Hypothalamus (tissue), 51 donors: ENCODE results near the gene NUTM2B.
"Not testable (repeated sequence)": the region's sequence is repeated elsewhere in the genome, so short reads cannot be mapped to it uniquely, and the experiment has no call there.

Experiments used
- DNase-seq, 51 donors: peaks; one replicate each; lab custom pipeline; 2025; lab: John Stamatoyannopoulos, UW

The NUTM2B gene, protein sequence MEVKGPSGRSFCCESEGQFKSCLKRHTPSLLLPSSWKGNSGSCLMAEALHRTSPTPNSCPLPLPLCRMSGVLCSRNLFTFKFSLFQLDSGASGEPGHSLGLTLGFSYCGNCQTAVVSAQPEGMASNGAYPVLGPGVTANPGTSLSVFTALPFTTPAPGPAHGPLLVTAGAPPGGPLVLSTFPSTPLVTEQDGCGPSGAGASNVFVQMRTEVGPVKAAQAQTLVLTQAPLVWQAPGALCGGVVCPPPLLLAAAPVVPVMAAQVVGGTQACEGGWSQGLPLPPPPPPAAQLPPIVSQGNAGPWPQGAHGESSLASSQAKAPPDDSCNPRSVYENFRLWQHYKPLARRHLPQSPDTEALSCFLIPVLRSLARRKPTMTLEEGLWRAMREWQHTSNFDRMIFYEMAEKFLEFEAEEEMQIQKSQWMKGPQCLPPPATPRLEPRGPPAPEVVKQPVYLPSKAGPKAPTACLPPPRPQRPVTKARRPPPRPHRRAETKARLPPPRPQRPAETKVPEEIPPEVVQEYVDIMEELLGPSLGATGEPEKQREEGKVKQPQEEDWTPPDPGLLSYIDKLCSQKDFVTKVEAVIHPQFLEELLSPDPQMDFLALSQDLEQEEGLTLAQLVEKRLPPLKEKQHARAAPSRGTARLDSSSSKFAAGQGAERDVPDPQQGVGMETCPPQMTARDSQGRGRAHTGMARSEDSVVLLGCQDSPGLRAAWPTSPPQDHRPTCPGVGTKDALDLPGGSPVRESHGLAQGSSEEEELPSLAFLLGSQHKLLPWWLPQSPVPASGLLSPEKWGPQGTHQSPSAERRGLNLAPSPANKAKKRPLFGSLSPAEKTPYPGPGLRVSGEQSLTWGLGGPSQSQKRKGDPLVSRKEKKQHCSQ

DNA sequence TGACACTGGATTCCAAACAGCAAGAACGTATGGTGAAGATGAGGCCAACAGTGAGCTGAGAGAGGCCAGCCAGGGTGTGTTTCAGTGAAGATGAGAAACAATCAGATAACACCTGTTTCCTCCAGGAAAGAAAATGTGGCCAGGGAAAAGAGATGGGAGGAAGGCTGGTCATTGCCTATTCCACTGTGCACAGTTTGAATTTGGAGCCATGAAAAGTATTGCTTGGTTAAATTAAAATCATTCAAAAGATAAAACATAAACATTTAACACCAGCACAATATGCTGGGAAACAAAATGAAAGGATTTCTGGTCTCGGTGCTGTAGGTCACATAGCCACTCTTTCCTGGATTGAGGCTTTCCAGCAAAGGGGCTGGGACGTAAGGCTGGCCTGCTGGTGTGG lies at the start of gene NUTM2B:
Gene NUTM2B (plus strand): TSS at position 301 of the 400 bp plus-strand sequence. CDS start 383 bp downstream, outside the sequence.
- DNase-seq: not testable (repeated sequence)

DNA sequence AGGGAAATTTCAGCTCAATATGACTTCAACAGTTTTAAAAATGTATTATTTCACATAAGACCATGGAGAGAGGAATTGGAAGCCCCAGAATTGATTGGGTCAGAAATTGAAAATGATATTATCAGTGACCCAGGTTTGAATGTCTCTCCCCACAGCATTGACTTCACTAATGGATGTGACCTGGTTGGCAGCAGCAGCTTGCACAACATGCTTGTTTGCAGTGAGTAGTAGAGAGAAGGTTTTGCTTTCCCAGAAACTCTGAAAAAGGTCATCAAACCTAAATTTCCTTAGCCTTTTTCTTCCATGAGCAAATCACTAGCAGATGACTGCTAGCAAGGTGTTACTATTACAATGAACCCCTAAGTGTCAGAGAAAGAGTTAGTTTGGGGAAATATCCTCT lies 39.7 kb upstream of the NUTM2B start:
- not testable (repeated sequence) for DNase-seq

DNA sequence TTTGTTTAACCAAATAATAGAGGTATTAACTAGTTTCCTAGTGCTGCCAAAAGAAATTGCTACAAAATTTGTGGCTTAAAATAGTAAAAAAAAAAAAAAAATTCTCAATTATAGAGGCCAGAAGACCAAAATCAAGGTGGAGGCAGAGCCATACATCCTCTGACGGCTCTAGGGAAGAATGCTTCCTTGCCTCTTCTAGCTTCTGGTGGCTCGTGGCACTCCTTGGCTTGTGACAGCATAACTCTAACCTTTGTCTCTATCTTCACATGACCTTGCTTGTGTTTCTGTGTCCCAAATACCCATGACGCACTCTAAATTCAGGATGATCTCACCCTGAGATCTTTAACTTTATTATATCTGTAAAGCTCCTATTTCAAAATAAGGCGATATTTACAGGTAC lies 38.3 kb upstream of the NUTM2B start:
- DNase-seq: not testable (repeated sequence)

DNA sequence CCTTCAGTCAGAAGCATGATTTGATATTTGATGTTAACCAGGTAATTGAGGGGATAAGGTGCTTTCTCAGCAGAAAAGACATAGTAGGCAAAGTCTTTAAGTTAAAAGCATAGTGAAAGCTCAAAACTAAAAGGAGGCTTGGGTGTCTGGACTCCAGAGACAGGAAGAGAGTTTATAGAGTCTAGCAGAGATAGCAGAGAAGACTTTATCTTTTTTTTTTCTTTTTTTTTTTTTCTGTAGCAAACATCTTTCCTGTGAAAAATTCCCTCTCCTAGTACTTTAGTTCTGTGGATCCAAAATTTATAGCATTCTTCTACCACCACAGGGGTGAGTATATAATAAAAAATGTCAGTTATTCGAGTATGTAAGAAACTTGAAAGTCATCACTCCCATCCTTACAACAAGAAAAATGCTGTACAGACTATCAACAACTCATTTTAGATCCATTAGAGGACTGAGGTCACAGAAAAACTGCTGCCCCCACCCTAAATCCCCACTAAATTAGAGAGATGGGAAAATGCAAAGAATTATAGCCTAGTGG lies 33.7 kb upstream of the NUTM2B start:
- not testable (repeated sequence) for DNase-seq

DNA sequence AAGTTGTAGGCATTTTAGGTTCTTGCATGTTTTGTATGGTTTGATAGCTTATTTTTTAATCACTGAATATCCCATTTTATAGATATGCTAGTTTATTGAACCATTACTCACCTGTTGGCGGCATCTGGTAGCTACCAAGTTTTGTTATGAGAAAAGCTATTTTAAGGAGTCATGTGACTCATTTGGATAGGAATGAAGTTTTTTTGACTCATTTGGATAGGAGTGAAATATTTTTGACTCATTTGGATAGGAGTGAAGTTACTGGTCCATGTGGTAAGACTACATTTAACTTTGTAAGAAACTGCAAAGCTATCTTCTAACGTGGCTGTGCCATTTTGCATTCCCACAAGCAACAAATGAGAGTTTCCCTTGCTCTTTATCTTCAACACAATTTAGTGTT lies 28.1 kb upstream of the NUTM2B start:
- not testable (repeated sequence) for DNase-seq

DNA sequence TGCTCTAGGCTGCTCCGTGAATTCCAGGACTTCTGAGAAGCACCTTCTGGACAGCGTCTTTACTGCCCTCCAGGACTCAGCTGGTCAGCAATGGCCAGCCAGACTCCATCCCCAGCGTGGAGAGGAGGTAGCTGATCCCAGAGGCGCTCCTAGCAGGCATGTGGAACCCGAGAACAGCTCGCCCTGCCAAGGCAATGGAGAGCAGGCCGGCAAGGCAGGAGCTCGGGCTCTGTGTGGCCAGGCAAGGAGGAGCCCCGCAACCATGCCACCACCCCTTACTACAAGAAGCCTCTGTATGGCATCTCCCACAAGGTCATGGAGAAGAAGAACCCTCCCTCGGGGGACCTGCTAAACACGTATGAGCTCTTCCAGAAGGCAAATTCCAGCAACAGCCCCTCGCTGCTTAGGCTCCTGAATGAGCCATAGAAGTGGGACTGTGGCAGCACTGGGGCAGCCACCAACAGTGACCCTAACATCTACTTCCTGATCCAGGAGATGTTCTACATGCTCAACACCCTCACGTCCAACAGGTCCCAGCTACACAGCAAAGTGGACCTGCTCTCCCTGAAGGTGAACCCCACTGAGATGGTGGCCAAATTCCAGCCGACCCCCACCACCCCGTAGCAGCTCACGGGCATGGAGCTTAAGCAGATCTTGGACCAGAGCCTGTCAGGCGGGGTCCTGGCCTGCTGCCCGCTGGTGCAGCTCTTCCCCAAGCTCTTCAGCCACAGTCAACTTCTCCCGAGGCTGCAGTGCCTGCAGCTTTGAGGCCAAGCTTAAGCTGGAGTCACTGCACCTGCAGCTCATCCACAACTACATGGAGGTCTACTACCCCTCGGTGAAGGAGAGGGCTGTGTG lies 19.8 kb upstream of the NUTM2B start:
- DNase-seq: not testable (repeated sequence)

DNA sequence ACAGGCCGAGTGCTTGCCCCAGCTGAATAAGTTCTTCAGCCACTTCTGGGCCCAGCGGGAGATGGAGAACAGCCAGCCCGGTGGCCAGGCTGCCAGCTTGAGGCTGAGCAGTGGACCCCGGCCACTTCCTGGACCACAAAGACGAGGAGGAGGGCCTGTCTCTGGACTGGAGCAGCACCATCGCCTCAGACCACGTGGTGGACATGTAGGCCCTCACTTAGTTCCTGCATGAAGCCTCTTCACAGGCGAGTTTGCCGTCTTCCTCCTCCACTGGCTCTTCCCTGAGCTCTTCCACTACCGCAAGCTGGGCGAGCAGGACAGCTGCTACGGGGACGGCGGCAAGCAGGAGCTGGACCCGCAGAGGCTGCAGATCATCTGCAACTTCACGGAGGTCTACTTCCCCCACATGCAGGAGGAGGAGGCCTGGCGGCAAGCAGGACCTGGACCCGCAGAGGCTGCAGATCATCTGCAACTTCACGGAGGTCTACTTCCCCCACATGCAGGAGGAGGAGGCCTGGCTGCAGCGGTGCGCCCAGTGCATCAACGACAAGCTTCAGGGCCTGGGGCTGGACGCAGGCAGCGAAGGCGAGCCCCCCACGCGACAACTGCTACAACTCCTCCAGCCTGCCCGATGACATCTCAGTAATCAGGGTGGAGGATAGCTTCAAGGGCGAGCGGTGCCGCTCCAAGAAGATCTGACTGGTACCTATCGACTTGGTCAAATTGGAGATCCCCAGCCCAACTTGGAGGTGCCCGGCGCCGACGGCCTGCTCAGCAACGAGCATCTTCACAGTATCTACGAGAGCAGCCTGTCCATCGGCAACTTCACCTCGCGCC lies 18.9 kb upstream of the NUTM2B start:
- not testable (repeated sequence) for DNase-seq

DNA sequence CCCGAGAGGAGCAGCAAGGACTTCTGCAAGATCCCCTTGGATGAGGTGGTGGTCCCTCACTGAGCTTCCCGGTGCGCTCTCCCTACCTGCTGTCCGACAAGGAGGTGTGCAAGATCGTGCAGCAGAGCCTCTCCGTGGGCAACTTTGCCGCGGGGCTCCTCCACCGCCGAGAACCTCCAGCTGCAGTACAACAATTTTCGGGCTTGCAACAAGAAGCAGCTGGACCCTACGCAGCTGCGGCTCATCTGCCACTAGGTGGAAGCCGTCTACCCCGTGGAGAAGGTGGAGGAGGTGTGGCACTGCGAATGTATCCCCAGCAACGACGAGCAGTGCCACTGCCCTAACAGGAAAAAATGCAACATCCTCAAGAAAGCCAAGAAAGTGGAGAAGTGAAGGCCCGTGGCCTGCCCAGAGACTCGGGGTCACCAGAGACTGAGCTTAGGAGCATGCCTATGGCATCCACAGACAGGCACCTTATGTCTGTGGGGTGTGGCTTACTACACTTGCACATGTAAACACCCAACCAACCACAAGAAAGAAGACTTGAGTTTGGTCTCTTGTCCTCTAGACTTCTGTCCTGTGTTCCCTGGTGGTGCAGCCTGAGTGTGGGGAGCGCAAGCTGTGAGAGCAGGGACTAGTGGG lies 17.9 kb upstream of the NUTM2B start:
- DNase-seq: not testable (repeated sequence)

DNA sequence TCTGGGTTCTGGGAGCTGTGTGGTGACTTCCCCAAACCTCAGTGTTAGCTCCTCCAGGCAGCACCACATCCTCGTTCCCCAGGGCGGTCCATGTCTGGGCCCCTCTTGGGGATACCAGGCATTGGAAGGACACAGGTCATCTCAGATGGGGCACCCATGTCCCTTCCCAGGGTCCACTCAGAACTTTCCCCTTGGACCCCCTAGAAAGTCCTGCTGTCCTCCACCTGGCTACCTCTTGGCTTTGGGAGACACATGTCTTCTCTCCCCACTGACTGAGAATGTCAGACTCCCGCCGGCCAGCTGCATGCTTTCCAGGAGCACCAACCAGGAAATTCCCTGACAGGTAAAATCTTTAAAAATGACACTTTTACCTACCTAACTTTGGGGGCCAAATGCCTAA lies 16.4 kb upstream of the NUTM2B start:
- not testable (repeated sequence) for DNase-seq

DNA sequence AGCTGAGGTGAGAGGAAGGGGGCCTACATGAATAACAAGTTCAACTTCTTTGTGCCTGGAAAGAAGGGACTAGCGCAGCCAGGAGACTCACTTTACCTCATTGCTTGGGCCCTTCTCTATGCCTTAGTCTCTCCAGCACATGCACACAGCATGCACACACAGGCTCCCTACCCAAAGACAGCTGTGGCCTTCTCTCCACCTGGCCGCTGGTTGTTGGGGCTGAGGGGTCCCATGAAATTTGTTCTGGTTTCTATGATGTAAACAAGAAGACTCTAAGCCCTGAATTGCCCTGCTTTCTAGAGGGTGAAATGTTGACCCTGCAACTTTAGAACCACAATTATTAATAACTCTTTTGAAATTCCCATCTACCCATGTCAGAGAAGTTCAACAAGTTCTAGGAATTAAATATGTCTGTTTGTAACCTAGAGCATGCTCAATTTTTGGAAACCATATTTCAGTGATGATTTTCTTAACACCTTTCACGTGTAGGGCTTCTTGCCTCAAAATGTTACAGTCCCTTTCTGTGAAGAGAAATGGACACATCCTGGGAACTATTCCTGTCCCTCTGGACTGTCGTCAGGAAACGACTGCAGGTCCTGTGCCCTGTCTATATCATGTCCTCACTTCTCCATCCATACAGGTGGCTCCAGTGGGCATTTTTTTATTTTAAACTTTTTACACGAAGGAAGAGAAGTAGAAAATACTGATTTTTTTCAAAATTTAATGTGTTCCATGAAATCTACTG lies 15.4 kb upstream of the NUTM2B start:
- DNase-seq: not testable (repeated sequence)

DNA sequence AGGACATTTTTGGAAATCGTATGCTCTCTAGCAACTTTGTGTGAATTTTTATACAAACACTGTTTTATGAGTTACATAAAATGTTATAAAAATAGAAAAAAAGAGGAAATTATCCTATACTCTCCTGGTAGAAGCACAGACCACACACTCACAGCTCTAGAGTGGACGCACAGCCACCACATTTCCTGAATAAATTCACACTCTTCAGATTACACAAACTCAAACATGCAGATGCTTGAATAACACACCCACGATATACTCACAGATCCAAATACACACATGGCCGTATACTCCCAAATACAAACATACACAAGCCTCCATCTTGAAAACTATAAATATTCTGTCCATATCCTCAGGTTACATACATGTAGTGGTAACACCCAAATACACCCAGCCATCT lies 14.2 kb upstream of the NUTM2B start:
- not testable (repeated sequence) for DNase-seq

DNA sequence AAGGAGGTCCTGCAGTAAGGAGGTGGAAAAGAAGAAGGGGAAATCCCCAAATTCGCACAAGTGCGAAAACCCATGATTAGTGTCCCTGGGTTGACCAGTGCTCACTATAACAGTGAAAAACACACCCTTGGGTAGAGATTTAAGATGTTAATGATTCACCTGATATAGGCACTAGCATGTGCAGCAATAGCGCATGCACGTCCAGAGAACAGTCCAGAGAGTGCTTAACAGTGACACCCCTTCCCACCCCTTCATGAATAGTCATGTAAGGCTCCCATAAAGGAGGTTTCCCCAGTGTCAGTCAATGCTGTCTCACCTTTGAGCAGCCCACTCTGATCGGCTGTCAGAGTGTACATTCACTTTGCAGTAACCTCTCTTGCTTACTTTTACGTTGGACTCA lies 6.4 kb upstream of the NUTM2B start:
- not testable (repeated sequence) for DNase-seq

DNA sequence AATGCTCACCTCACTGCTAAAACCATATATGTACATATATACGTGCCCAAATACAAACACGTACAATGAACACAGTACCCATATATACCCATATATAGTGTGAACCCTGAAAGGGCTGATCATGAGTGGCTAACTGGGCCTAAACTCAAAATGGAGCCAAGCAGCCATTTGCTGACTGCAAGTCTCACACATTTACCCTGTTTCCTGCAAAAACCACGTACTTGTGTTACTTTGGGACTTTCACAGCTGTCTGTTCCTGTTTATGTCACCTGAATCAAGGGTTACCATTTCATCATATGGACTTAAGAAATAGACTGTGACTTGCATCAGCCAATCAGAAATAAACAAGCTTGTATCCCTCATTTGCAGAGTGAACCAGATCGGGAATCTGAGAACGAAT lies 5.9 kb upstream of the NUTM2B start:
- DNase-seq: not testable (repeated sequence)

DNA sequence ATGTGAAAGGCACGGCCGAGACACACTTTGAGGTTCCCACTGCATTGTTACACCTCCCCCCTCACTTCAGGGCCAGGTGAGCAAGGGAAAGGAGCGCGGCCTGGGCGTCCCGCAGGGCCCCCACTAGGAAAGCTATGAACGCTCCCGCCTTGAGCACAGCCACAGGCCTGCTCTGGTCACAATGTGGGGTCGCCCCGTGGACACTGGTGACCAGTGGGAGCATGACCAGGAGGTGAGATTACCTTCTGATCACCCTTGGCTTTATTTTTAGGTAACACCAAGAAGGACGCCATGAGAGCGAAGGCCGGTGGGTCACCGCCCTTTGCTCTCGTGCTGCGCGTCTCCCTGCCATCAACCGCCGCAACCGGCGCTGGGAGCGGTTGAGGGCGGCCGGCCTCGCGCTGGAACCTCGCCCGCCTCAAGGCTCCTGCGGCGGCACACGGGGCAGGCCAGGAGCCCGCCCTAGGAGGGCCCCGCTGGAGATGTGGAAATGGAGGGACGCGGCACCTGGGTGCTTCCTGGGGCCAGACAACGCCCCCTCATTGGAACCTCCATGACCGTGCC lies 2.6 kb upstream of the NUTM2B start:
- not testable (repeated sequence) for DNase-seq

DNA sequence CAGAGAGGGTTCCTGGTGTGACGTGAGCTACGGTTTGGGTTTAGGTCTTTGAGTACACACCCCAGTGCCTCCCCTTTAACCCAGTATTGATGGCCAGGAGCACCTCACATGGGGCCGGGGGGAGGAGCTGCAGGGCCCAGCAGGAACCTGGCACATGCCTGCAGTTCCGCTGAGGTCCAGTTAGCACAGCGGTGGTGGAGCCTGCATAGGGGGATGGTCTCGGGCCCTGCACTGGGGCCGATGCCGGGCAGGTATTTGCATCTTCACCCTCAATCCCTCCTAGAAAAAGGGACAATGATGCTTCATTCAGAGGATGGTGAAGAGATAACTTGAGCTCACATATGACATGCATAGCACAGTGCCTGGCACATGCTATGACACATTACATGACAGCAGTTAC lies 4.0 kb downstream of the NUTM2B start:
- DNase-seq: not testable (repeated sequence)

DNA sequence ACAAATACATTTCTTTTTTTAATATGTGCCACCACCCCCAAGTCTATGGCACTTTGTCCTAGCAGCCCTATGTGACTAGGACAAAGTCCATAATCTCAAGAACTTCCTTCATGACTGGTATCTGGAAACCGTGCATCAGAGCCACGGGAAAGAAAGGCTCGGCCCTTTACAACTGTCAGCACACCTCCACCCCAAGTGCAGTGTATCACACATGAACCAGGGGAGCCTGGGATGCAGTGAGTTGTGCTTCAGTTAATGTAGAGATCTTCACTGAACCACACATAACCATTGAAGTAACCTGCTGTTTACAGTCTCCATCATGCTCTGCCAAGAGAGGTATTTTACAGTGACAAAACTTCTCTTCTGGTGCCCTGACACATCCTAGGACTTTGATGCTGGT lies 11.9 kb downstream of the NUTM2B start:
- not testable (repeated sequence) for DNase-seq

DNA sequence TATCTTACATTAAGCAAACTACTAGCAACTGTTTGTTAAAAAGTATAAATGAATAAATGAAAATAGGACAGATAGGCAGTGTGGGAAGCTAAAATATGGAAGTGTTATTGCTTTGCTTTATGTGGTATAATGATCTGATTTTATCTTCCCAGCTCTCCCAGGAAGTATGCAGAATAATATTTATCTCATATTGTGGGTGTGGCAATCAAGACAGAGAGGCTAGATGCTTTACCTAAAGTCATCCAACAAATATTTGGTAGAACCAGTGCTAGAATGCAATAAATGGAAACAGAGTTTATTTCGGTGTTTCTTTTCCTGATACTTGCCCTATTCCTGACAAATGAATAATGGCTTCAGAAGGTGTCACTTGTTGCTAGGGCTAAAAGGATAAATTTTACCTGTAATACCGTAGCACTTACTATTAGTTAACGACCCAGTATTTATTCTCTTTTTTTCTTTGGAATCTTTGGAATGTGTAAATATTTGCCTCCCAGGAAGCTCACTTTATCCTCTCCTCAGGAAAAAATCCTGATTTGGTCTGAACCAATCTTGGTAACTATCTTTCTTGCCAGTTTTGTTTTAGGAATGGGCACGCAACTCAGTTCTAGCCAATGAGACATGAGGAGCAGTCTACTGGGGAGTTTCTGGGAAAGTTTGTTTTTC lies 14.0 kb downstream of the NUTM2B start:
- not testable (repeated sequence) for DNase-seq
